Measurements from ENCODE around the gene TTLL7.
"Not testable (repeated sequence)": the region's sequence is repeated elsewhere in the genome, so short reads cannot be mapped to it uniquely, and the experiment has no call there.

TTLL7 gene

GRCh38 chr1:83932281-83932680 lies 66.7 kb downstream of the TTLL7 start:
- DNase-seq (ENCODE audit: low read depth), result no peak

DNA sequence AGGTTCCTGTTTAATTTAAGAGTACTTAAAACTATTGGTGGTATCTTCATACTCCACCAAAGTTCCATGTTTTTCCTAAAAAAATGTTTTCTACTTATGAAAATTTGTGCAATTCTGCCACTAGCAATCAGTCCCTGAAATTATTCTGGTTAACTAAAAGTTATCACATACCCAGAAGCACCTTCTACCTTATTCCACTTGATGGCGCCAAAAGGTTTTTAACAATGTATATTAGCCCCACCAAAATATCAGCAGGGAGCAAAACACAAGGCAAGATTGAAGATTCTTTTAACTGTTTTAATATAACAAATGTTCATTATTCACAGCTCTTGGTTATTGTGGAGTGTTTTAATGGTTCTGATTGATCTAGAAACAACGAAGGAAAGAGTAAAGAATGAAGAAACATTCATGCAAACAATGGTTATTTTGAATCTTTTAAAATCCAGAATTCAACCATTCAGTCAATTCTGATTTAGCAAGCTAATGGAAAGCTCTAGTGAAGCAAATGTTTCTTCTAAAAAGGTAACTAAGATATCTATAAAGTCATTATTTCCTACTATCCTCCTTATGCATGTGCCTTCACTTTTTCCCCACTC lies 67.2 kb downstream of the TTLL7 start:
- DNase-seq (ENCODE audit: low read depth), result peak; percentile 63

DNA sequence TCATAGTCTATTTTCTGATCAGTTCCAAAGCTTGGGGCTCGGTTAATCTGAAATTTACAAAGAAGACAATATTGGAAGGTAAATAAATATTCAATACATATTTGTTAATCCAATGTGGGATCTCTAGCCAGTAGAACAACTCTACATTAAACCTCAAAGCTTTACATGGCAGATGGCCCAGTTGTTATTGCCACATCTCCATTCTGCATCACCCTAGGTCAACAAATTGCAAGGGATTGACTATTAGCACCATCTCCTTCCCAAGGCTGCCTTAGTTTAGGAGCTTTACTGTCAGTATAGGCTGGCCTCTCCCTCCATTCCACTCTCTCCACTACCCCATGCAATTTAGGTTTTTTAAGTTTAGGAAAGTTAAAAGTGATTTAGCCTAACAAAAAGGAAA lies 69.7 kb downstream of the TTLL7 start:
- DNase-seq (ENCODE audit: low read depth), result peak; percentile 53

DNA sequence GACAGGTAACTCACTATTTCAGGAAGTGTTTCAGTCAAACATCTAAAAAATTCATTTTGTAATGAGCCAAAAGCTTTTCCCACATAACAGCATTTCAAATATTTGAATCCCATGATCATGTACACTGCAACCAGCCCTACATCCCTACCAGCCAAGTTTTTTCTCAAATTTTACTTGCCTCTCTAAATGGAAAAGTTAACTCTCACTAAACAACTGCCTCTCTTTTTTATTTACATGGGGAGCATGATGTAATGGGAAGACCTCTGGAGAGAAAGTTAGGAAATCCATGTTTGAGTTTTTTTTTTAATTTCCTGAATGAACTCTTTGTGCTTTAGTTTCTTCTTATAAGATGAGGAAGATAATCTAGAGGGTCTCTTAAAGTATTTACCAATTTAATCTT lies 70.5 kb downstream of the TTLL7 start:
- no peak for DNase-seq (ENCODE audit: low read depth)

GRCh38 chr1:83927701-83928100 lies 71.2 kb downstream of the TTLL7 start:
- DNase-seq (ENCODE audit: low read depth), result no peak

DNA sequence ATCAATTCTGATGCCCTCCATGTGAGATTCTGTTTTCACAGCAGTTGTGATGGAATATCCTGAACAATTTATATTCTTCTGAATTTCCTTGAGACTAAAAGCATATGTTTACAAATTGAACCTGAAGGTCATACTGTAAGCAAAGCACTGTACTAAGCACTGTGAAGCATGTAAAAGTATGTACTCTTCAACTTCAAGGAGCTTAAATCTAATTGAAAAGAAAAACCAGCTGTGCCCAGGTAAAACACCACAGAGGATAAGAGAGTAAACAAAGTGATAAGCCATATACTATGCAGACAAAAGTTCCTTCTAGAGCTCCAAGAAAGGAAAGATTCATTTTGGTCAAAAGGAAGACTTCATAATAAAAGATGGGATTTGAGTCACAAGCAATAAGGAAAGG lies 71.9 kb downstream of the TTLL7 start:
- DNase-seq (ENCODE audit: low read depth), result no peak

DNA sequence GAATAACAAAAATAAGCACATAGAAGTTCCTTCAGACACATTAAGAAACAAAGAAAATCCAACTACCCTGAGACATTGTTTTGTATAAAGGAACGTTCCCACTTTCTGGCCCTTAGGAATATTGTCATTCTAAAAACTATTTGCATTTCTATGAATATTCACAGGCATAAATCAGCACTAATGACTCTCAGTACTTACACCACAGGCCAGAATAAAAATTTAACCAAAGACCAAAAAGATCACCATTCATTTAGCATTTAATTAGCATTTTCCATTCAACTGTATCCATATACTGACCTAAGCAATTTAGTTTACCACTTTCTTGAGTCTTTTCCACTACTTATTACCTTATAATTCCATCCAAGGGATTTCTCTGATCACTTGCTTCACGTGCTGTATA lies 75.4 kb downstream of the TTLL7 start:
- no peak for DNase-seq (ENCODE audit: low read depth)

GRCh38 chr1:83922431-83922830 lies 76.5 kb downstream of the TTLL7 start:
- DNase-seq (ENCODE audit: low read depth), result no peak

GRCh38 chr1:83920320-83920719 lies 78.6 kb downstream of the TTLL7 start:
- no peak for DNase-seq (ENCODE audit: low read depth)

- no peak for DNase-seq (ENCODE audit: low read depth)
Observed at GRCh38 chr1:83919872-83920271, 79.1 kb downstream of the TTLL7 start.

DNA sequence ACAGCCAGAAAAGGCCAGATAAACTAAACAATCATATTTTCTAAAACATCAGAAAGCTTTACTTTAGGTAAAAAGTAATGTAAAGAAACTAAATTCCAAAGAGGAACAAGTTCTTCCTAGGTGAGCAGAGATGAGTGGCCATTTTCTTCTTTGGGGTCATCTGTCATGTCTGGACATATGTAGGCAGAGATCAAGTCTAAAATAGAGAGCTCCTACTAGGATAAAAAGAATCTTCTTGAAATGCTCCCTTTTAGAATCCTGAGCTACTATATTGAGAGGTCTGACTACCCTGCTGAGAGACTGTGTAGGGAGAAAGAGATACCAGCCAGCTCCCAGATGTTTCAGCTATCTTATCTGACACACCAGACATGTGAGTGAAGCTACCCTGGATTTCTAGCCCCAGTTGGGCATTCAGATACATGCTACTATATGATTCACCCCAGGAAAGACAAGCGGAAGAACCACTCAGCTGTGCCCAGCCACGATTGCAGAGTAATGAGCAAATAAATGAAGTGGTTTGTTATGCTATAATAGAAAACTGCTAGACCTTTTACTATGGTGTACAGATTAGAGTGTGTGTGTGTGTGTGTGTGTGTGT lies 80.1 kb downstream of the TTLL7 start:
- DNase-seq (ENCODE audit: low read depth), result no peak

GRCh38 chr1:83917959-83918358 lies 81.0 kb downstream of the TTLL7 start:
- no peak for DNase-seq (ENCODE audit: low read depth)

- DNase-seq (ENCODE audit: low read depth), result not testable (repeated sequence)
Observed at GRCh38 chr1:83916094-83916493, 82.8 kb downstream of the TTLL7 start.

DNA sequence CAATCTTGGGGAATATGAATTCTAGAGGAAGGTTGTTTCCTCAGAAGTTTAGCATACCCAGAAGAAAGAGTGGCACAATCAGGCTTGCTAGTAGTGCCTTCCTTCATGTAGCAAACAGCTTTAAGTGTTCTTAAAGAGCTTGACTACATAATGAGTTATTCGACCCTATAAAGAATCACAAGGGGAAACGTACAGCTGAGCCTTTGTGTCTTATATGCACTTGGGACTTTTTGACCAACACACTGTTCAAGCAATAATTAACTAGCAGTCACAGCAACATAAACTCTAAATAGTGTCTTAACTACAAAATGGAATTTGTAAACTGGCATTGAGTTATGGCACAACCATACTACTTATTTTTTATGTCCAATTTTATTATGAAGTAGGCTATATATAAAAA lies 86.1 kb downstream of the TTLL7 start:
- no peak for DNase-seq (ENCODE audit: low read depth)

GRCh38 chr1:83910461-83910860 lies 88.5 kb downstream of the TTLL7 start:
- no peak for DNase-seq (ENCODE audit: low read depth)

DNA sequence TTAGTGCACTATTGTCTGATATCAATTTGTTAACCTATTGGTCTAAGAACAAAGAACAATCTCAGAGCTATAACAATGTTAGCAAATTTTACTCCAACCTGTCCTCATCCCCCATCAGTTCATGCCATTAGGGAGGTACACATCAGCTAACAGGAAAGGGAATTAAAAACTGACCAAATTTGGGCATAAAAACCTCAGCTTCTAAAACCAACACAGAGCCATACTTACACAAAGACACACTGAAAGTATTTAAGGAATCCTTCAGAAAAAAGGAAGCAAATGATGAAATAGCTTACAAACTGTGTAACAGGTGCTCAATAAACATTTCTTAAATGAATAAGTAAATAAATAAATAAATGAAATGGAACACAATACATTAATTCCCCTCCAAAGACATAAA lies 89.2 kb downstream of the TTLL7 start:
- peak; percentile 31 for DNase-seq (ENCODE audit: low read depth)

- DNase-seq (ENCODE audit: low read depth), result no peak
Observed at GRCh38 chr1:83905315-83905907, 93.5 kb downstream of the TTLL7 start.

DNA sequence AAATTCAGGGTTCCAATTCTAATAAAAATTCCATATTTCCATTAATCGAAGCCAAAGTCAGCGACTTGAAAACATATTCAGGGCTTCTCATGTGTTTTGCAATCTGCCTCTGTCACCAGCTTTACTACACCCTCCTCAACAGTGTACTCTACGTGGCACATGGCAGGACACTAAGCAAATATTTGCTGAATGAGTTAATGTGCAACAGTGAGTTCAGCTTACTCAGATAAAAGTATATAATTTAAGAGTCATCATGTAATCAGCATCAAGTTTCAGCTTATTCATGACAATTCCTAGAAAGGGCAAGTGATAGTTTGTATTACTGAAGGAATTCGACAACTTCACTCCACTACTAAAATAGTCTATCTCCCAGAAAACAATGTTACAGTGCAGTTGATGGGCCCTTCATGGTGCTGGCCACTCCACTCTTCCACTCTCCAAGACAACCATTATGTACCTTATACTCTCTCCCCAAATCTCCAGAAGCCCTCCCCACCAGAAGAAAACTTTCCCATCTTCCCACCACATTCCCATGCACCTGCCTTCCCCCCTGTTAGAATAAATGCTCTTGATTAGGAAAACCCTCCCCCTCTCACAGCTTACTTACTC lies 97.3 kb downstream of the TTLL7 start:
- DNase-seq (ENCODE audit: low read depth), result peak; percentile 90

- peak; percentile 77 for DNase-seq (ENCODE audit: low read depth)
Observed at GRCh38 chr1:83900524-83900923, 98.4 kb downstream of the TTLL7 start.

- DNase-seq (ENCODE audit: low read depth), result no peak
Observed at GRCh38 chr1:83897516-83897915, 101.4 kb downstream of the TTLL7 start.

DNA sequence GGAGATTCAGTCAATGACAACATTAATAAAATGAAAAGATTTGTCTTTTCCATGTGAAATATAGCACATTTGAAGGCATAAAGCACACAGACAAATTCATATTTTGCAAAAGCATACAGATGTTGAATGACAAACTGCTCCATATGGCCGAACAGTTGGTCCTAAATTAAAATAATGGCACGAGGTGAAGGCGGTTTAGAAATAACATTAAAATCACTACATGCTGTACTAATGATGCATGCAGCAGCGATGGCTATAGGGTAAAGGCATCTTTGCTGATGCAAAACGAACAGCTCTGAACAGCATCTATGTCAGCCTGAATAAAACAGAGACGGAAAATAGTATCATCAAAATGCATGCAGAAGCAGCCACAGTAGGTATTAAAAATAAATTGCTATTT lies 102.6 kb downstream of the TTLL7 start:
- no peak for DNase-seq (ENCODE audit: low read depth)

GRCh38 chr1:83889707-83890106 lies 109.2 kb downstream of the TTLL7 start:
- peak; percentile 75 for DNase-seq (ENCODE audit: low read depth)

DNA sequence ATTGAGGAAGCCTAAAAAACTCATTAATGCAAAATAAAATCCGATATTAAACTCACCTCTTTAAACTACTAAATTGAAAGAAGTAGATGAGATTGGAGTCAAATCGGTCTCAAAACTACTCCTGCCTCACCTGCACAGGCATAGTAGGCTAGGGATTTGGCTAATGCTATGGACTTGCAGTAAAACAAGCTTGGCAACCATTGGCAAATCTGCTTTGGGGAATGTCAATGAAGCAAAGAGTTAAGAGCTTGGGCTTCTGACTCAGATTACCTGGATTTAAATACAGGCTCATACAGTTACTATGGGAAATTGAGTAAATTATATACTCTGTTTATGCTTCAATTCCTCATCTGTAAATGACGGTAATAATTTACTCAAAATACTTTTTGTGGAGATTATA lies 111.4 kb downstream of the TTLL7 start:
- no peak for DNase-seq (ENCODE audit: low read depth)

DNA sequence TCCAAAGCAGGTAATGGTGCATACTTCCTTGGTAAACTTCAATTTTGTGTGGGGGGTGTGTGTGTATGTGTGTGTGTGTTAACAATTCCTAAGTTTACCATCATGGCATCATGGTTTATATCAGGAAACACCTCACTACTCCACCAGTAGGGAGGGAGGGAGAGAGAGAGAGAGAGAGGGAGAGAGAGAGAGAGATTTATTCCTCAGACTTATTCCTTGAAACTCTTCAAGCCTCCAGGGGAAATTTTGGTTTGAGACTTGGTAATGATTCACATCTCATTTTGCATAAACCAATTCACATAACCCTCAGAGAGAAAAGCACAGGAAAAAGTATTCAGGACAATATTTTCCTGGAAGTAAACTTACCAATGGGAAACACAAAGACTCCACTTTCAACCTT lies 115.0 kb downstream of the TTLL7 start:
- DNase-seq (ENCODE audit: low read depth), result peak; percentile 11

Data from EH (cell line).